ENCODE results near the gene TOB1.

Gene TOB1

DNA sequence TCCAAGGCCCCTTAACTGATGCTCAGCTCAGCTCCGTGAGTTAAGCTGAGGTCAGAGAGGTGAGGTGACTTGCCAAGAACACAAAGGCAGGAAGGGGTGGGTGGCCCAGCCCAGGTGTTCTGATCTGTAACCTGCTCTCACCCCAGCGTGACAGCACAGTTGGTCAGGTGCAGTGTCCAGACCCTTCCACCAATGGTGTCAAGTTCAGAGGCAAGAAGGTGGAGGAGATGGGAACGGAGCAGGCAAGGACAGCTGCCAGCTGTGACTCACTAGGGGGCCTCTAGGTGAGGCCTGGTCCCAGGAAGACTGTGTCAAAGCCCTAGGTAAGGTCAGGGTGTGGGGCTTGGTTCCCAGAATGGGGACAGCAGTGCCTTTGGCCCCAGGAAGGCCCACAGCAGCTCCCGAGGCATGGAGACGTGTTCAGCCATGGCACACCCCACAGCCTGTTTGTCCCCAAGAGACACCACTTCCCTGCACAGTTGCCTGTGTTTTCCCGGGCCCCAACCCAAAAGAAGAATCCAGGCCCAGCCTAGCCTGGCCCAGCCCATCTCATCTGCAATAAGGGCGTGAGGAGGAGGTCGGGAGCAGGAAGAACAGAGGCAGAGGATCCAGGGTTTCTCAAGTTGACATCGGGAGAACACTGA, 23.5 kb downstream of the TOB1 start:
- TF ChIP-seq, protein P1, sequence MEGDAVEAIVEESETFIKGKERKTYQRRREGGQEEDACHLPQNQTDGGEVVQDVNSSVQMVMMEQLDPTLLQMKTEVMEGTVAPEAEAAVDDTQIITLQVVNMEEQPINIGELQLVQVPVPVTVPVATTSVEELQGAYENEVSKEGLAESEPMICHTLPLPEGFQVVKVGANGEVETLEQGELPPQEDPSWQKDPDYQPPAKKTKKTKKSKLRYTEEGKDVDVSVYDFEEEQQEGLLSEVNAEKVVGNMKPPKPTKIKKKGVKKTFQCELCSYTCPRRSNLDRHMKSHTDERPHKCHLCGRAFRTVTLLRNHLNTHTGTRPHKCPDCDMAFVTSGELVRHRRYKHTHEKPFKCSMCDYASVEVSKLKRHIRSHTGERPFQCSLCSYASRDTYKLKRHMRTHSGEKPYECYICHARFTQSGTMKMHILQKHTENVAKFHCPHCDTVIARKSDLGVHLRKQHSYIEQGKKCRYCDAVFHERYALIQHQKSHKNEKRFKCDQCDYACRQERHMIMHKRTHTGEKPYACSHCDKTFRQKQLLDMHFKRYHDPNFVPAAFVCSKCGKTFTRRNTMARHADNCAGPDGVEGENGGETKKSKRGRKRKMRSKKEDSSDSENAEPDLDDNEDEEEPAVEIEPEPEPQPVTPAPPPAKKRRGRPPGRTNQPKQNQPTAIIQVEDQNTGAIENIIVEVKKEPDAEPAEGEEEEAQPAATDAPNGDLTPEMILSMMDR (IDR thresholded peaks at IDR 0.05; ENCODE audit: low read depth, low read length, missing control alignments) = no peak
- DNase-seq (ENCODE audit: low read depth) = no peak
- H3K4me3 ChIP-seq (ENCODE audit: low read depth, low read length) = no peak overlapping the region
- in situ Hi-C loops (cut with HindIII; ENCODE audit: low sequenced_read_pairs) = loop anchor here (10.0 kb wide), 1 partner anchor 102 kb away; no protein-coding TSS in a partner anchor

DNA sequence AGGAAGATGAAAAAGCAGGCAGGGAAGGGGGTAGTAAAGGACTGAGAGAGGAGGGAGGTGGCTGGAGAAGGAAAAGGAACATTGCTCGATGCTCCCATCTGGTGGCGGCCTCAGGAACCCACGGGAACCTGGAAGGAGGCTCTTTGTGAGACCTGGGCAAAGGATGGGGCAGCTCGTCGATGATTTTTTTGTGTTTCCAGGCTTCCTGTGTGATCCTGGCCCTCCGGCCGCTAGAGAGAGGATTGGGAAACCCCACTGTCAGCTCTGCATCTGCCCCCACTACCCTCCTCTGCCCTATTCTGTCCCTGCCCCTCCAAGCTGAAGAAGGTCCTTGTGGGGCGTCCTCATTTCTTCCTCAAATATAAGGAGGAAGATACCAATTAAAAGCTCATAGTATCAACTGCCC, 24.2 kb downstream of the TOB1 start:
- DNase-seq (ENCODE audit: low read depth) = peak; percentile 39
- TF ChIP-seq, protein P1 (IDR thresholded peaks at IDR 0.05; ENCODE audit: low read depth, low read length, missing control alignments) = peak; percentile 87
- in situ Hi-C loops (cut with HindIII; ENCODE audit: low sequenced_read_pairs) = loop anchor here (10.0 kb wide), 1 partner anchor 103 kb away; no protein-coding TSS in a partner anchor
- H3K4me3 ChIP-seq (ENCODE audit: low read depth, low read length) = no peak overlapping the region

DNA sequence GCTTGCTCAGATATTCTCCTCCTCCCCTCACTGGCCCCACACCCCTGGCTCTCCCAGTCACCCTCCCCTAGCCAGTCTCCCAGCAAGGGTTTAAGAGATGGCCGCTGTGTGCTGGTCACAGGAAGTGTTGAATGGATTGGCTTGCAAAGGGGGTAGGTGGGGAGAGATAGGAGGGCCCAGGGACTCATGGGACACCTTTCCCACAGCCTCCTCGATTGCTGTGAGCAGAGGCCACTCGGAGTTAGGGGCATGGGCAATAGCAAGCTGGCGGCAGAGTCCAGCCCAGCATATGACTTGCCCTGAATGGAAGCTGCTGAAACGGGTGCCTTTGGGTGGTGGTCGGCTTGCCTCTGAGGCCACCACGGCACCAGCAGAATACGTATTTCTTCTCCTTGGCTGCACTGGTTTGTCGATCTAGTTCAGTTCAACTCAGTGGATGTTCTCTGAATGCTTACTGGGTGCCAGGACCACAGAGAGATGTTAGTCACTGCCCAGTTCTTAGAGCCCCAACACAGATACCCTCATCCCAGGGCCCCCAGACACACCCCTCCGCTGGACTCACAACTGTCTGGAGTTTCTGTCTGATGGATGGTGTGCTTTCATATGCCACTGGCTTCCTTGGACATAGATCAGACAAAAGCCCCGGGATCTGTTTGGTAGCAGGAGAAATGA, 24.7 kb downstream of the TOB1 start:
- no peak overlapping the region for H3K4me3 ChIP-seq (ENCODE audit: low read depth, low read length)
- TF ChIP-seq, protein P1 (IDR thresholded peaks at IDR 0.05; ENCODE audit: low read depth, low read length, missing control alignments) = no peak
- in situ Hi-C loops (cut with HindIII; ENCODE audit: low sequenced_read_pairs) = loop anchor here (10.0 kb wide), 1 partner anchor 103 kb away; no protein-coding TSS in a partner anchor
- no peak for DNase-seq (ENCODE audit: low read depth)

DNA sequence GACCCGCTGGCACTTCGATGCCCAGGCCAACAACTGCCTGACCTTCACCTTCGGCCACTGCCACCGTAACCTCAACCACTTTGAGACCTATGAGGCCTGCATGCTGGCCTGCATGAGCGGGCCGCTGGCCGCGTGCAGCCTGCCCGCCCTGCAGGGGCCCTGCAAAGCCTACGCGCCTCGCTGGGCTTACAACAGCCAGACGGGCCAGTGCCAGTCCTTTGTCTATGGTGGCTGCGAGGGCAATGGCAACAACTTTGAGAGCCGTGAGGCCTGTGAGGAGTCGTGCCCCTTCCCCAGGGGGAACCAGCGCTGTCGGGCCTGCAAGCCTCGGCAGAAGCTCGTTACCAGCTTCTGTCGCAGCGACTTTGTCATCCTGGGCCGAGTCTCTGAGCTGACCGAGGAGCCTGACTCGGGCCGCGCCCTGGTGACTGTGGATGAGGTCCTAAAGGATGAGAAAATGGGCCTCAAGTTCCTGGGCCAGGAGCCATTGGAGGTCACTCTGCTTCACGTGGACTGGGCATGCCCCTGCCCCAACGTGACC, 25.8 kb downstream of the TOB1 start:
- TF ChIP-seq, protein P1 (IDR thresholded peaks at IDR 0.05; ENCODE audit: low read depth, low read length, missing control alignments) = no peak

DNA sequence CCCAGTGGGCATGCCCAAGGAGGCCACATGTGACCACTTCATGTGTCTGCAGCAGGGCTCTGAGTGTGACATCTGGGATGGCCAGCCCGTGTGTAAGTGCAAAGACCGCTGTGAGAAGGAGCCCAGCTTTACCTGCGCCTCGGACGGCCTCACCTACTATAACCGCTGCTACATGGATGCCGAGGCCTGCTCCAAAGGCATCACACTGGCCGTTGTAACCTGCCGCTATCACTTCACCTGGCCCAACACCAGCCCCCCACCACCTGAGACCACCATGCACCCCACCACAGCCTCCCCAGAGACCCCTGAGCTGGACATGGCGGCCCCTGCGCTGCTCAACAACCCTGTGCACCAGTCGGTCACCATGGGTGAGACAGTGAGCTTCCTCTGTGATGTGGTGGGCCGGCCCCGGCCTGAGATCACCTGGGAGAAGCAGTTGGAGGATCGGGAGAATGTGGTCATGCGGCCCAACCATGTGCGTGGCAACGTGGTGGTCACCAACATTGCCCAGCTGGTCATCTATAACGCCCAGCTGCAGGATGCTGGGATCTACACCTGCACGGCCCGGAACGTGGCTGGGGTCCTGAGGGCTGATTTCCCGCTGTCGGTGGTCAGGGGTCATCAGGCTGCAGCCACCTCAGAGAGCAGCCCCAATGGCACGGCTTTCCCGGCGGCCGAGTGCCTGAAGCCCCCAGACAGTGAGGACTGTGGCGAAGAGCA, 26.4 kb downstream of the TOB1 start:
- no peak overlapping the region for H3K4me3 ChIP-seq (ENCODE audit: low read depth, low read length)
- in situ Hi-C loops (cut with HindIII; ENCODE audit: low sequenced_read_pairs) = loop anchor here (5.0 to 10.0 kb wide), 3 partner anchors 37 to 105 kb away; no protein-coding TSS in a partner anchor
- no peak for DNase-seq (ENCODE audit: low read depth)
- TF ChIP-seq, protein P1 (IDR thresholded peaks at IDR 0.05; ENCODE audit: low read depth, low read length, missing control alignments) = no peak

More for the DNA sequence above, 25.8 kb downstream of the TOB1 start:
- DNase-seq (ENCODE audit: low read depth) = no peak
- in situ Hi-C loops (cut with HindIII; ENCODE audit: low sequenced_read_pairs) = loop anchor here (10.0 kb wide), 1 partner anchor 104 kb away; no protein-coding TSS in a partner anchor
- no peak overlapping the region for H3K4me3 ChIP-seq (ENCODE audit: low read depth, low read length)

All from astrocyte of the cerebellum (primary cell).